Liver (tissue), 9 donors: ENCODE data around the gene NLRP7. TPM values are rescaled to one million over a fixed set of nuclear protein-coding genes. Genes with fewer than 3 reads are reported as not detected.
"Not testable (repeated sequence)": the region's sequence is repeated elsewhere in the genome, so short reads cannot be mapped to it uniquely, and the experiment has no call there.

Source experiments
- DNase-seq: peaks from one replicate; pipeline ENCODE4 v3.0.0-alpha.2; 2017; ENCODE audit warnings: low spot score
- H3K27ac ChIP-seq, 2 donors: one replicate each; pipeline ENCODE4 v1.7.0; 2013; ENCODE audit warnings: inconsistent platforms in 2 of 2, low read length in 2 of 2, control low read depth in 1 of 2, low read depth in 1 of 2, mild to moderate bottlenecking in 1 of 2
- H3K27me3 ChIP-seq, 4 donors: one replicate each; pipeline versions ENCODE4 v1.6.1 to v1.7.0; 2013; ENCODE audit warnings: low read length in 3 of 4, inconsistent platforms in 1 of 4, mild to moderate bottlenecking in 1 of 4, moderate library complexity in 1 of 4; ENCODE audit not compliant: control insufficient read depth in 4 of 4, insufficient read depth in 4 of 4
- H3K36me3 ChIP-seq, 4 donors: one replicate each; pipeline versions ENCODE4 v1.6.1 to v1.7.0; 2013; ENCODE audit warnings: low read length in 3 of 4, mild to moderate bottlenecking in 3 of 4, low read depth in 1 of 4, moderate library complexity in 1 of 4; ENCODE audit not compliant: control insufficient read depth in 4 of 4, insufficient read depth in 3 of 4
- H3K4me1 ChIP-seq, 4 donors: one replicate each; pipeline versions ENCODE4 v1.6.1 to v1.7.0; 2013; ENCODE audit warnings: low read length in 3 of 4, mild to moderate bottlenecking in 3 of 4, moderate library complexity in 1 of 4; ENCODE audit not compliant: control insufficient read depth in 4 of 4, insufficient read depth in 4 of 4
- H3K4me3 ChIP-seq, 3 donors: one replicate each; pipeline versions ENCODE4 v1.6.1 to v1.7.0; 2013; ENCODE audit warnings: low read length in 3 of 3, control low read depth in 1 of 3, low read depth in 1 of 3, mild to moderate bottlenecking in 1 of 3
- H3K9ac ChIP-seq, 2 donors: one replicate each; pipeline ENCODE4 v1.7.0; 2013; ENCODE audit warnings: low read length in 2 of 2, mild to moderate bottlenecking in 2 of 2, moderate library complexity in 2 of 2, control low read depth in 1 of 2, low read depth in 1 of 2
- H3K9me3 ChIP-seq, 4 donors: one replicate each; pipeline versions ENCODE4 v1.6.1 to v1.7.0; 2013; ENCODE audit warnings: low read length in 3 of 4; ENCODE audit not compliant: control insufficient read depth in 4 of 4
- EGR1 ChIP-seq, 2 donors: IDR thresholded peaks; 2 replicates each; pipeline ENCODE4 v1.6.1; 2016 to 2018; ENCODE audit warnings: antibody characterized with exemption in 2 of 2, low read depth in 2 of 2
- FOXA1 ChIP-seq: IDR thresholded peaks from 2 replicates; pipeline ENCODE4 v1.6.1; 2016; ENCODE audit warnings: antibody characterized with exemption
- GABPA ChIP-seq, 2 donors: IDR thresholded peaks in 1 of 2; conservative IDR thresholded peaks in 1 of 2; 2 replicates each; pipeline ENCODE4 v1.6.1; 2016; ENCODE audit warnings: antibody characterized with exemption in 2 of 2, mild to moderate bottlenecking in 1 of 2, moderate library complexity in 1 of 2
- HNF4A ChIP-seq, 2 donors: conservative IDR thresholded peaks; 2 replicates each; pipeline ENCODE4 v1.6.1; 2016; ENCODE audit warnings: antibody characterized with exemption in 2 of 2, mild to moderate bottlenecking in 2 of 2
- HNF4G ChIP-seq: IDR thresholded peaks from 2 replicates; pipeline ENCODE4 v1.6.1; 2016; ENCODE audit warnings: antibody characterized with exemption
- MAX ChIP-seq: IDR thresholded peaks from 2 replicates; pipeline ENCODE4 v1.6.1; 2016; ENCODE audit warnings: antibody characterized with exemption
- NR2F2 ChIP-seq: IDR thresholded peaks from 2 replicates; pipeline ENCODE4 v1.6.1; 2016; ENCODE audit warnings: antibody characterized with exemption
- RXRA ChIP-seq, 2 donors: IDR thresholded peaks; 2 replicates each; pipeline ENCODE4 v1.6.1; 2017 to 2018; ENCODE audit warnings: antibody characterized with exemption in 2 of 2, mild to moderate bottlenecking in 1 of 2
- SP1 ChIP-seq: IDR thresholded peaks from 2 replicates; pipeline ENCODE4 v1.6.1; 2018; ENCODE audit warnings: antibody characterized with exemption, mild to moderate bottlenecking
- TAF1 ChIP-seq: conservative IDR thresholded peaks from 2 replicates; pipeline ENCODE4 v1.6.1; 2016; ENCODE audit warnings: antibody characterized with exemption, mild to moderate bottlenecking
- YY1 ChIP-seq: IDR thresholded peaks from 2 replicates; pipeline ENCODE4 v1.6.1; 2016; ENCODE audit warnings: antibody characterized with exemption, mild to moderate bottlenecking
- ZBTB33 ChIP-seq: IDR thresholded peaks from 2 replicates; pipeline ENCODE4 v1.6.1; 2016; ENCODE audit warnings: antibody characterized with exemption
- WGBS: extraction: QIAGEN DNeasy Blood & Tissue Kit; methylation state at CpG from one replicate; pipeline ENCODE4 v1.1.7; 2013; 5-methylcytosine and 5-hydroxymethylcytosine counted together
- polyA plus RNA-seq, 2 donors: library from polyadenylated mRNA; stranded (reverse) in 1 of 2; unstranded in 1 of 2; fragments of 200-250 nt in 1 of 2; fragments of >200 nt in 1 of 2; fragmentation: Nextera tagmentation in 1 of 2; extraction: Ambion mirVana in 1 of 2; gene quantifications; one replicate each; pipeline versions ENCODE4 v1.2.1 to v1.2.3, GENCODE V29; 2013 to 2015
- total RNA-seq, 2 donors: library from RNA; depleted of rRNA; stranded (reverse); fragments of >200 nt; gene quantifications; one replicate each; pipeline ENCODE4 v1.2.3, GENCODE V29; 2014
- TF ChIP-seq, protein P1 (sequence below): fragments of 150-350 bp; IDR thresholded peaks from 2 replicates; pipeline ENCODE4 v1.5.1; 2017; ENCODE audit warnings: improper control_type of control experiment, low read depth, low read length; ENCODE audit not compliant: missing input control
- TF ChIP-seq, protein P2 (sequence below): IDR thresholded peaks from 2 replicates; pipeline ENCODE4 v1.6.1; 2016; ENCODE audit warnings: antibody characterized with exemption, mild to moderate bottlenecking
- donor health status: healthy.
- donor health status: healthy.
- donor health status: healthy.
- donor health status: healthy.
- donor health status: healthy.

Gene NLRP7
- total and polyA plus RNA-seq, 4 donors = not detected

GRCh38 chr19:54982562-54982961 is 35.2 kb upstream of the NLRP7 start:
- H3K9me3 ChIP-seq, H3K27ac ChIP-seq, H3K27me3 ChIP-seq, H3K9ac ChIP-seq, H3K4me3 ChIP-seq, DNase-seq, H3K4me1 ChIP-seq, H3K36me3 ChIP-seq: not testable (repeated sequence)
- WGBS = 74% methylated on average over 23 of the region's 23 CpGs

DNA sequence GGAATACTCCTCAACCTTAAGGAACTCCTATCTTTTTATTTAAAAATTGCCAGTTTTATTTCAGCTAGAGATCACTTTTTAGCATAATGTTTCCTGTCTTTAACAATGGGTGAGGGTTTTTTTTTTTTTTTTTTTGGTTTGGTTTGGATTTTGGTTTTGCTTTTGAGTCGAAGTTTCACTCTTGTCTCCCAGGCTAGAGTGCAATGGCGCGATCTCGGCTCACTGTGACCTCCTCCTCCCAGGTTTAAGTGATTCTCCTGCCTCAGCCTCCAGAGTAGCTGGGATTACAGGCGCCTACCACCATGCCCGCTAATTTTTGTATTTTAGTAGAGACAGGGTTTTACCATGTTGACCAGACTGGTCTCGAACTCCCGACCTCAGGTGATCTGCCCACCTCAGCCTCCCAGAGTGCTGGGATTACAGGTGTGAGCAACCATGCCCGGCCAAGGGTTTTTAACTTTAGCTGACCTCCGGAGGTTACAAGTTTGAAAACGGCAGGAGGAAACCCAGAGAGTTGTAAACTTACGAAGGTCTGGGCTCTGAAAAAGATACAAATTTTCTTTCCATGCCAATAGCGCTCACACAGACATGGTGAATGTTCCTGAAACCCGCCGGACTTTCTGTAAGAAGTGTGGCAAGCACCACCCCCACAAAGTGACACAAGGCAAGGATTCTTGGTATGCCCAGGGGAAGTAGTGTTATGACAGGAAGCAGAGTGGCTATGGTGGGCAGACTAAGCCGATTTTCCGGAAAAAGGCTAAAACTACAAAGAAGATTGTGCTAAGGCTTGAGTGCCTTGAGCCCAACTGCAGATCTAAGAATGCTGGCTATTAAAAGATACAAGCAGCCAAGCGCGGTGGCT is 26.1 kb upstream of the NLRP7 start:
- 77% methylated on average over 19 of the region's 19 CpGs for WGBS
- not testable (repeated sequence) for H3K9me3 ChIP-seq, H3K36me3 ChIP-seq, H3K4me1 ChIP-seq, H3K27ac ChIP-seq, DNase-seq, H3K27me3 ChIP-seq, H3K4me3 ChIP-seq, H3K9ac ChIP-seq

DNA sequence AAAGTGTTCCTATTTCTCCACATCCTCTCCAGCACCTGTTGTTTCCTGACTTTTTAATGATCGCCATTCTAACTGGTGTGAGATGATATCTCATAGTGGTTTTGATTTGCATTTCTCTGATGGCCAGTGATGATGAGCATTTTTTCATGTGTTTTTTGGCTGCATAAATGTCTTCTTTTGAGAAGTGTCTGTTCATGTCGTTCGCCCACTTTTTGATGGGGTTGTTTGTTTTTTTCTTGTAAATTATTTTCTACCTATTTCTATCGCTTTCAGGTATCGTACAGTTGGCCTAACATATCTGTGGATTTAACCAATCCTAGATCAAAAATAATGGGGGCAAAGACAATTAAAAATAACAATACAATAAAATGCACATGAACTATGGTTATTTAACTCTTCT is 24.1 kb upstream of the NLRP7 start:
- not testable (repeated sequence) for H3K27me3 ChIP-seq, H3K4me3 ChIP-seq, H3K27ac ChIP-seq, H3K9ac ChIP-seq, DNase-seq, H3K4me1 ChIP-seq, H3K36me3 ChIP-seq, H3K9me3 ChIP-seq
- 82% methylated on average over 4 of the region's 5 CpGs for WGBS

DNA sequence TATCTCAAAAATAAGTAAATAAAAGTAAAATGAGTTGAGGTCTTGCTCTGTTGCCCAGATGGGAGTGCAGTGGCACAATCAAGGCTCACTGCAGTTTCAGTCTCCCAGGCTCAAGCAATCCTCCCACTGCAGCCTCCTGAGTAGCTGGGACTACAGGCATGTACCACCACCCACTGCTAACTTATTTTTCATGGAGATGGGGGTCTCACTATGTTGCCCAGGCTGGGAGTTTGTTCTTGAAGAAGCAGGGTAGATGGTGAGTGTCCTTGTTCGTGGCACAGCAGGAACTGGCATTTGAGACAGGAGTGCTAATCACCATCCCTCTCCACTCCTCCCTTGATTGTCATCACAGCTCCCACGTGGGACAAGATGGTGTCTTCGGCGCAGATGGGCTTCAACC is 22.3 kb upstream of the NLRP7 start:
- no peak for TF ChIP-seq NR2F2
- no peak for TF ChIP-seq HNF4G
- no peak for TF ChIP-seq EGR1 (IDR thresholded peaks at IDR 0.05; ENCODE audit: low read depth in 2 of 2)
- no peak for TF ChIP-seq HNF4A (conservative IDR thresholded peaks at IDR 0.05)
- TF ChIP-seq, protein P1, sequence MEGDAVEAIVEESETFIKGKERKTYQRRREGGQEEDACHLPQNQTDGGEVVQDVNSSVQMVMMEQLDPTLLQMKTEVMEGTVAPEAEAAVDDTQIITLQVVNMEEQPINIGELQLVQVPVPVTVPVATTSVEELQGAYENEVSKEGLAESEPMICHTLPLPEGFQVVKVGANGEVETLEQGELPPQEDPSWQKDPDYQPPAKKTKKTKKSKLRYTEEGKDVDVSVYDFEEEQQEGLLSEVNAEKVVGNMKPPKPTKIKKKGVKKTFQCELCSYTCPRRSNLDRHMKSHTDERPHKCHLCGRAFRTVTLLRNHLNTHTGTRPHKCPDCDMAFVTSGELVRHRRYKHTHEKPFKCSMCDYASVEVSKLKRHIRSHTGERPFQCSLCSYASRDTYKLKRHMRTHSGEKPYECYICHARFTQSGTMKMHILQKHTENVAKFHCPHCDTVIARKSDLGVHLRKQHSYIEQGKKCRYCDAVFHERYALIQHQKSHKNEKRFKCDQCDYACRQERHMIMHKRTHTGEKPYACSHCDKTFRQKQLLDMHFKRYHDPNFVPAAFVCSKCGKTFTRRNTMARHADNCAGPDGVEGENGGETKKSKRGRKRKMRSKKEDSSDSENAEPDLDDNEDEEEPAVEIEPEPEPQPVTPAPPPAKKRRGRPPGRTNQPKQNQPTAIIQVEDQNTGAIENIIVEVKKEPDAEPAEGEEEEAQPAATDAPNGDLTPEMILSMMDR = no peak
- TF ChIP-seq TAF1 = no peak
- TF ChIP-seq GABPA (IDR thresholded peaks at IDR 0.05 in 1 of 2, conservative IDR thresholded peaks at IDR 0.05 in 1 of 2) = no peak
- TF ChIP-seq YY1 = no peak
- TF ChIP-seq FOXA1 = no peak
- no peak for TF ChIP-seq ZBTB33
- TF ChIP-seq, protein P2, sequence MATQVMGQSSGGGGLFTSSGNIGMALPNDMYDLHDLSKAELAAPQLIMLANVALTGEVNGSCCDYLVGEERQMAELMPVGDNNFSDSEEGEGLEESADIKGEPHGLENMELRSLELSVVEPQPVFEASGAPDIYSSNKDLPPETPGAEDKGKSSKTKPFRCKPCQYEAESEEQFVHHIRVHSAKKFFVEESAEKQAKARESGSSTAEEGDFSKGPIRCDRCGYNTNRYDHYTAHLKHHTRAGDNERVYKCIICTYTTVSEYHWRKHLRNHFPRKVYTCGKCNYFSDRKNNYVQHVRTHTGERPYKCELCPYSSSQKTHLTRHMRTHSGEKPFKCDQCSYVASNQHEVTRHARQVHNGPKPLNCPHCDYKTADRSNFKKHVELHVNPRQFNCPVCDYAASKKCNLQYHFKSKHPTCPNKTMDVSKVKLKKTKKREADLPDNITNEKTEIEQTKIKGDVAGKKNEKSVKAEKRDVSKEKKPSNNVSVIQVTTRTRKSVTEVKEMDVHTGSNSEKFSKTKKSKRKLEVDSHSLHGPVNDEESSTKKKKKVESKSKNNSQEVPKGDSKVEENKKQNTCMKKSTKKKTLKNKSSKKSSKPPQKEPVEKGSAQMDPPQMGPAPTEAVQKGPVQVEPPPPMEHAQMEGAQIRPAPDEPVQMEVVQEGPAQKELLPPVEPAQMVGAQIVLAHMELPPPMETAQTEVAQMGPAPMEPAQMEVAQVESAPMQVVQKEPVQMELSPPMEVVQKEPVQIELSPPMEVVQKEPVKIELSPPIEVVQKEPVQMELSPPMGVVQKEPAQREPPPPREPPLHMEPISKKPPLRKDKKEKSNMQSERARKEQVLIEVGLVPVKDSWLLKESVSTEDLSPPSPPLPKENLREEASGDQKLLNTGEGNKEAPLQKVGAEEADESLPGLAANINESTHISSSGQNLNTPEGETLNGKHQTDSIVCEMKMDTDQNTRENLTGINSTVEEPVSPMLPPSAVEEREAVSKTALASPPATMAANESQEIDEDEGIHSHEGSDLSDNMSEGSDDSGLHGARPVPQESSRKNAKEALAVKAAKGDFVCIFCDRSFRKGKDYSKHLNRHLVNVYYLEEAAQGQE = no peak
- TF ChIP-seq SP1 = no peak
- no peak for TF ChIP-seq RXRA (IDR thresholded peaks at IDR 0.05)
- no peak for TF ChIP-seq MAX
- DNase-seq = no peak
- no peaks in the 10 kb centered on the region for H3K4me1 ChIP-seq
- H3K27me3 ChIP-seq = no peaks in the 10 kb centered on the region
- no peak overlapping the region for H3K4me3 ChIP-seq
- 70% methylated on average over 4 of the region's 4 CpGs for WGBS
- no peak overlapping the region for H3K27ac ChIP-seq
- H3K36me3 ChIP-seq = no peaks in the 10 kb centered on the region
- no peak overlapping the region for H3K9ac ChIP-seq
- H3K9me3 ChIP-seq = no peaks in the 10 kb centered on the region
